Measurements from ENCODE around the gene FAM107B. TPM values are rescaled to one million over a fixed set of nuclear protein-coding genes. Genes with fewer than 3 reads are reported as not detected.

The FAM107B gene
- total RNA-seq, 3 donors from 2014 or later: 30.8 to 56.1 (median 51.8) TPM

DNA sequence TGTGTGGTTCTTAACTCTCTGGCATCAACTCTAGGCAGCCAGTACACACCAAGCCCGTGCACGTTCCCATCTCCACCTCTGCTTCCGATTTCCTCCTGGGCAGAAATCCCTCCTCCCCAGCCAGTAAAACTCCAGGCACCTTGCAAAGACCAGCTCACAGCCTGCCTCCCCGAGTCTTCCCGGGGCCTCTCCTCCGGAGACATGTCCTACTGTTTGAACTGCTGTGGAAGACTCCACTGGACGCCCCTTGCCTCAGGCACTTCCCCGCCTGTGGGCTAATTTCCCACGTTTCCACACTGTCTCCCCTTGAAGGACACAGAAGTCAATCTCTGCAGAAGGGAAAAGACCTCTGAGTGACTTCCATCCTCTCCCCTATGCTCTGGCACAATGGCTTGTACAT lies 233.3 kb downstream of the FAM107B start:
- no peaks in the 10 kb centered on the region for H3K4me1 ChIP-seq
- no peak for DNase-seq (ENCODE audit: low spot score in 2 of 2)
- intact Hi-C loops (cut with DNase I; ENCODE audit: low total_unique reads): no loop called here

DNA sequence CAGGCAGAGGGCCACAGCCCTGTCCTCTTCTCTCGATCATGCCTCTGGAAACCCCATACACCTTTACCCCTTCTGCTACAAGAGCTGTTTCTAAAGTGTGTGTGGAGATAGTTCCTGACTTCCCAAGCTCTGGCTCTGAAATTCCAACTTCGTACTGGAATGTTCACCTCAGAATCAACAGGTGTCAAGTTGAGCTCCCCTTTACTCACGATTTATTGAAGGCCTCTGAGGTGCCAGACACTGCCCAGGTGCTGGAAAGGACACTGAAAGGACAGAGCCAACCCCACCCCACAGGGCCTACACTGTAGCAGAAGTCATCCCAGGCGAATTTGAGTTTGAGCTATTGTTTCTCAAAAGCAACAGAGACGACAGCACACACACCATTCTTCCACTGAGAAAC lies 234.1 kb downstream of the FAM107B start:
- Histone ChIP-seq H3K4me3 (no peak overlapping the region), H3K27ac (no peak overlapping the region), H3K36me3 (no peaks in the 10 kb centered on the region), H3K4me1 (no peaks in the 10 kb centered on the region), H3K9me3 (no peaks in the 10 kb centered on the region), H3K27me3 (no peaks in the 10 kb centered on the region)
- intact Hi-C loops (cut with DNase I; ENCODE audit: low total_unique reads): no loop called here
- TF ChIP-seq POLR2AphosphoS5 (IDR thresholded peaks at IDR 0.05): no peak
- TF ChIP-seq, protein P1, sequence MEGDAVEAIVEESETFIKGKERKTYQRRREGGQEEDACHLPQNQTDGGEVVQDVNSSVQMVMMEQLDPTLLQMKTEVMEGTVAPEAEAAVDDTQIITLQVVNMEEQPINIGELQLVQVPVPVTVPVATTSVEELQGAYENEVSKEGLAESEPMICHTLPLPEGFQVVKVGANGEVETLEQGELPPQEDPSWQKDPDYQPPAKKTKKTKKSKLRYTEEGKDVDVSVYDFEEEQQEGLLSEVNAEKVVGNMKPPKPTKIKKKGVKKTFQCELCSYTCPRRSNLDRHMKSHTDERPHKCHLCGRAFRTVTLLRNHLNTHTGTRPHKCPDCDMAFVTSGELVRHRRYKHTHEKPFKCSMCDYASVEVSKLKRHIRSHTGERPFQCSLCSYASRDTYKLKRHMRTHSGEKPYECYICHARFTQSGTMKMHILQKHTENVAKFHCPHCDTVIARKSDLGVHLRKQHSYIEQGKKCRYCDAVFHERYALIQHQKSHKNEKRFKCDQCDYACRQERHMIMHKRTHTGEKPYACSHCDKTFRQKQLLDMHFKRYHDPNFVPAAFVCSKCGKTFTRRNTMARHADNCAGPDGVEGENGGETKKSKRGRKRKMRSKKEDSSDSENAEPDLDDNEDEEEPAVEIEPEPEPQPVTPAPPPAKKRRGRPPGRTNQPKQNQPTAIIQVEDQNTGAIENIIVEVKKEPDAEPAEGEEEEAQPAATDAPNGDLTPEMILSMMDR (IDR thresholded peaks at IDR 0.05): no peak
- no peak for TF ChIP-seq POLR2A (IDR thresholded peaks at IDR 0.05)
- DNase-seq (ENCODE audit: low spot score in 2 of 2): no peak

More for the DNA sequence above, 233.3 kb downstream of the FAM107B start:
- TF ChIP-seq, protein P1 (IDR thresholded peaks at IDR 0.05): no peak
- no peak for TF ChIP-seq POLR2AphosphoS5 (IDR thresholded peaks at IDR 0.05)
- TF ChIP-seq POLR2A (IDR thresholded peaks at IDR 0.05): no peak
- no peak overlapping the region for H3K27ac ChIP-seq
- no peak overlapping the region for H3K4me3 ChIP-seq
- no peaks in the 10 kb centered on the region for H3K9me3 ChIP-seq
- H3K27me3 ChIP-seq: no peaks in the 10 kb centered on the region
- no peaks in the 10 kb centered on the region for H3K36me3 ChIP-seq

DNA sequence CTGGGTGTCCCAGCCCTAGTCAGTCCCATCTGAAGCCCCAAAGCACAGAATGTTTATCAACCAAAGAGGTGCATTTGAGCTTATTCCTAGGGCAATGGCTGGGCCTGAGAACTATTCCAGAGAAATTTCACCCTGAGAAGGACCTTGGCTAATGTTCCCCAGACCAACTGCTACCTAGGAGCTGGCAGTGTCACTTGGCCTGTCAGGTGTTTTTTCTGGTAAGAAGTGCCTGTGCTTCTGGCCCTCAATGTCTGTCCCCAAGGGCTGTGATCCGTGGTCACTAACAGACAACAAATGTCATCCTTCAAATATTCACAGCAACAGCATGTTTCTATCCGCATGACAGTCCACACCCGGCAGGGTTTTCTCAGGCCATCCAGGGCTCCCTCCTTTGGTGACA lies 234.6 kb downstream of the FAM107B start:
- H3K27ac ChIP-seq: no peak overlapping the region
- no peak for DNase-seq (ENCODE audit: low spot score in 2 of 2)
- H3K4me3 ChIP-seq: no peak overlapping the region
- H3K4me1 ChIP-seq: no peaks in the 10 kb centered on the region
- intact Hi-C loops (cut with DNase I; ENCODE audit: low total_unique reads): no loop called here
- no peaks in the 10 kb centered on the region for H3K36me3 ChIP-seq
- no peaks in the 10 kb centered on the region for H3K9me3 ChIP-seq
- no peaks in the 10 kb centered on the region for H3K27me3 ChIP-seq
- no peak for TF ChIP-seq POLR2AphosphoS5 (IDR thresholded peaks at IDR 0.05)
- TF ChIP-seq, protein P1 (IDR thresholded peaks at IDR 0.05): no peak
- TF ChIP-seq POLR2A (IDR thresholded peaks at IDR 0.05): no peak

DNA sequence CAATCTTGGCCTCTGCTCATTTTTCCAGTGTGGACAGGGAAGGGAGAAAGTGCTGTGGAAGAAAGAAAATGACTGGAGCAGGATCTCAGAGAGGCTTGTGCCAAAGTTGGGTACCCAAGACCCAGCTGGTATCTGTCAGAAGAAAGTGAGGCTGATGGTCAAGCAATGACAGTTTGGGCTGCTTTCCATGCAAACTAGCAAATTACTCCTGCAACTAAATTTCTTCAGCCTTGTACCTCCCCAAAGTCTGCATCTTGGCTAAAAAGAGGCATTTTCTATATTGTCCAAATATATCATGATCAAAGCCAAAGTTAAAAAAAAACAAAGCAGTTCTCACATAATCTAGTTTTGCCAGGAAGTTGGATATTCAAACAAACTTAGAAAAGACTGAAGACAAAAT lies 235.5 kb downstream of the FAM107B start:
- Histone ChIP-seq H3K9me3 (no peaks in the 10 kb centered on the region), H3K36me3 (no peaks in the 10 kb centered on the region), H3K27me3 (no peaks in the 10 kb centered on the region), H3K4me3 (no peak overlapping the region), H3K27ac (no peak overlapping the region), H3K4me1 (no peaks in the 10 kb centered on the region)
- intact Hi-C loops (cut with DNase I; ENCODE audit: low total_unique reads): no loop called here
- no peak for DNase-seq (ENCODE audit: low spot score in 2 of 2)
- TF ChIP-seq POLR2A (IDR thresholded peaks at IDR 0.05): no peak
- TF ChIP-seq, protein P1 (IDR thresholded peaks at IDR 0.05): no peak
- no peak for TF ChIP-seq POLR2AphosphoS5 (IDR thresholded peaks at IDR 0.05)

DNA sequence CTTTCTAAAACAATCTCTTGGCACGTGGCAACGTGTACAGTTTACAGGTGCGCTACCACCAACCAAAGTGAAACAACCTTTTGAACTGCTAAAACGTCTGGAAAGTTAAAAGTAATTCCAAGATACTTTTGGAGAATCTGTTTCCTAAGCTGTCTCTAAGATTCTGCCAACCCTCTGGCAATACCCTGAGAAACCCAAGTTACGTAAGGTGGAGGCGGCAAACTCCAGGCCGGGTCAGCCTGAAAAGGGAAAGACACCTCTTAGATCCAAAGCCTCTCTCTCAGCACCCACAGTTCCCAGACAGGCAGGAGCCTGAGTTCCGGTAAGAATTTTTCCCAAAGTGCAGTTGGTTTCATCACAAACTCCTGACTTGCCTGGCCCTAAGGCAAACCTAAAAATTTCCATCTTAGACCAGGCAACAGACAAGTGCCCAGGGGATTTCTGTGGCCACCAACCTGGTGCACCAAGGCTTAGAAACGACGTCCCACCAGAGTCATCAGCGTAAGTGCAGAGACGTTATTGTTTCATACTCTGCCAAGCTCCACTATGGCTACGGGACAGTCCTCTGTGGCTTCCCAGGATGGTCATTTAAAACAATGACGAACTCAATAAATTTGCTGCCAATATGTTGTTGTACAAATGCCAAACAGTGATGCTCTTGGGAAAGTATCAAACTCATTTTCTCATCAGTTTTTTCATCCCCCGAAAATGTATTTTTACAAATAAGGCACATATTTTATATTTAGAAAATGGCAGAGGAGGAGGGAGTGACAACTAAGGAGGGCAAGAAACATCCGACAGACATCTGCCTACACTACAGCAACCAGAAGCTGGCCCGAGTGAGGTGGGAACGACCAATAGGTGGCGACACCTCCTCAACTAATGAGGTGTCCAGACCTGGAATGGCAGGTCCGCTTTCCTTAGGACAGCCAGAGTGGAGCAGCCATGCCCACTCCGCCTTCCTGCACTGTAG lies 238.2 kb downstream of the FAM107B start:
- H3K27ac ChIP-seq: peak overlapping the region; percentile 5 to 10
- H3K4me1 ChIP-seq: no peaks in the 10 kb centered on the region
- H3K9me3 ChIP-seq: no peaks in the 10 kb centered on the region
- H3K4me3 ChIP-seq: peak overlapping the region in 2 of 3 donors; percentile 12 to 15
- peak; percentile 75 to 82 for DNase-seq (ENCODE audit: low spot score in 2 of 2)
- TF ChIP-seq, protein P1 (IDR thresholded peaks at IDR 0.05): peak; percentile 13 to 70 (median 52)
- TF ChIP-seq POLR2A (IDR thresholded peaks at IDR 0.05) (no peak), POLR2AphosphoS5 (IDR thresholded peaks at IDR 0.05) (no peak)
- no peaks in the 10 kb centered on the region for H3K27me3 ChIP-seq
- intact Hi-C loops (cut with DNase I; ENCODE audit: low total_unique reads): no loop called here
- no peaks in the 10 kb centered on the region for H3K36me3 ChIP-seq

All from breast epithelium (tissue), 4 donors.